ENCODE measurements around the gene LRP1. TPM values are rescaled to one million over a fixed set of nuclear protein-coding genes. Genes with fewer than 3 reads are reported as not detected.

Gene LRP1
- total and polyA plus RNA-seq, 2 of the 4 experiments (the other 2 are of a cell fraction): 73.1 to 142 TPM

DNA sequence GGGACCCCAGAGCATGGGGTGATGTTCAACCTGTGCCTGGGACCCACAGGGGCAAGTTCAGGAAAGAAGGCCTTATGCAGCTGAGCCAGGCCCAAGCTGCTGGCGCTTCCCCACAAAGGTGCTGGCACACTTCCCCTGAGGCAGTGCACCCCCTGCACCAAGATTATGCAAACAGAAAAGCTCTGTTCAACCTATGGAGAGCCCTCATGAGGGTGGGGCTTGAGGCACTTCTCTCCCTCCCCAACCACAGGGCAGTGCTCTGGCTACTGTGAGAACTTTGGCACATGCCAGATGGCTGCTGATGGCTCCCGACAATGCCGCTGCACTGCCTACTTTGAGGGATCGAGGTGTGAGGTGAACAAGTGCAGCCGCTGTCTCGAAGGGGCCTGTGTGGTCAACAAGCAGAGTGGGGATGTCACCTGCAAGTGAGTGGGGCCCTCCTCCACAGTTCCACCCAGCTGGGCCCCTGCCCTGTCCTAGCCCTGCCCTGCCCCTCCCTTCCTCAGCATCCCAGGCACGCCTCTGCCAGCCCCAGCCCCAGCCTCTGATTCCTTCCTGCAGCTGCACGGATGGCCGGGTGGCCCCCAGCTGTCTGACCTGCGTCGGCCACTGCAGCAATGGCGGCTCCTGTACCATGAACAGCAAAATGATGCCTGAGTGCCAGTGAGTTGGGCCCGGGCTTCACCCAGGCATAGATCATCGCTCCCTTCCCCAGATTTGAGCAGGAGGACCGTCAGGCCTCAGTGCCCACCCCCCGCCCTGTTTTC lies 82.8 kb downstream of the LRP1 start:
- in situ Hi-C loops (cut with MboI; ENCODE audit: low sequenced_read_pairs): no loop called here
- no peak for ATAC-seq (ENCODE audit: low read depth)
- no TSS peak for BruUV-seq (replicated peaks)

More for the DNA sequence above, 82.8 kb downstream of the LRP1 start:
- ChIA-PET CTCF (no interaction called here), POLR2A (ENCODE audit: unreplicated experiment) (no interaction called here)
- TF ChIP-seq RAD21 (IDR thresholded peaks at IDR 0.05; ENCODE audit: low read length) (no peak), FOS (IDR thresholded peaks at IDR 0.05; ENCODE audit: low read depth, low read length) (no peak), CEBPB (IDR thresholded peaks at IDR 0.05; ENCODE audit: low read depth, low read length) (no peak), MXI1 (IDR thresholded peaks at IDR 0.05; ENCODE audit: borderline replicate concordance, low read depth, low read length) (no peak), NFE2L2 (IDR thresholded peaks at IDR 0.05; ENCODE audit: low read depth, low read length) (no peak), SMC3 (IDR thresholded peaks at IDR 0.05; ENCODE audit: low read depth, low read length) (no peak), CHD1 (IDR thresholded peaks at IDR 0.05; ENCODE audit: low read depth, low read length) (no peak)
- TF ChIP-seq, protein P1, sequence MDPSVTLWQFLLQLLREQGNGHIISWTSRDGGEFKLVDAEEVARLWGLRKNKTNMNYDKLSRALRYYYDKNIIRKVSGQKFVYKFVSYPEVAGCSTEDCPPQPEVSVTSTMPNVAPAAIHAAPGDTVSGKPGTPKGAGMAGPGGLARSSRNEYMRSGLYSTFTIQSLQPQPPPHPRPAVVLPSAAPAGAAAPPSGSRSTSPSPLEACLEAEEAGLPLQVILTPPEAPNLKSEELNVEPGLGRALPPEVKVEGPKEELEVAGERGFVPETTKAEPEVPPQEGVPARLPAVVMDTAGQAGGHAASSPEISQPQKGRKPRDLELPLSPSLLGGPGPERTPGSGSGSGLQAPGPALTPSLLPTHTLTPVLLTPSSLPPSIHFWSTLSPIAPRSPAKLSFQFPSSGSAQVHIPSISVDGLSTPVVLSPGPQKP (IDR thresholded peaks at IDR 0.05; ENCODE audit: borderline replicate concordance, low read depth, low read length): no peak
- TF ChIP-seq, protein P2, sequence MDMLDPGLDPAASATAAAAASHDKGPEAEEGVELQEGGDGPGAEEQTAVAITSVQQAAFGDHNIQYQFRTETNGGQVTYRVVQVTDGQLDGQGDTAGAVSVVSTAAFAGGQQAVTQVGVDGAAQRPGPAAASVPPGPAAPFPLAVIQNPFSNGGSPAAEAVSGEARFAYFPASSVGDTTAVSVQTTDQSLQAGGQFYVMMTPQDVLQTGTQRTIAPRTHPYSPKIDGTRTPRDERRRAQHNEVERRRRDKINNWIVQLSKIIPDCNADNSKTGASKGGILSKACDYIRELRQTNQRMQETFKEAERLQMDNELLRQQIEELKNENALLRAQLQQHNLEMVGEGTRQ (IDR thresholded peaks at IDR 0.05; ENCODE audit: low read depth, low read length): no peak
- TF ChIP-seq, protein P3, sequence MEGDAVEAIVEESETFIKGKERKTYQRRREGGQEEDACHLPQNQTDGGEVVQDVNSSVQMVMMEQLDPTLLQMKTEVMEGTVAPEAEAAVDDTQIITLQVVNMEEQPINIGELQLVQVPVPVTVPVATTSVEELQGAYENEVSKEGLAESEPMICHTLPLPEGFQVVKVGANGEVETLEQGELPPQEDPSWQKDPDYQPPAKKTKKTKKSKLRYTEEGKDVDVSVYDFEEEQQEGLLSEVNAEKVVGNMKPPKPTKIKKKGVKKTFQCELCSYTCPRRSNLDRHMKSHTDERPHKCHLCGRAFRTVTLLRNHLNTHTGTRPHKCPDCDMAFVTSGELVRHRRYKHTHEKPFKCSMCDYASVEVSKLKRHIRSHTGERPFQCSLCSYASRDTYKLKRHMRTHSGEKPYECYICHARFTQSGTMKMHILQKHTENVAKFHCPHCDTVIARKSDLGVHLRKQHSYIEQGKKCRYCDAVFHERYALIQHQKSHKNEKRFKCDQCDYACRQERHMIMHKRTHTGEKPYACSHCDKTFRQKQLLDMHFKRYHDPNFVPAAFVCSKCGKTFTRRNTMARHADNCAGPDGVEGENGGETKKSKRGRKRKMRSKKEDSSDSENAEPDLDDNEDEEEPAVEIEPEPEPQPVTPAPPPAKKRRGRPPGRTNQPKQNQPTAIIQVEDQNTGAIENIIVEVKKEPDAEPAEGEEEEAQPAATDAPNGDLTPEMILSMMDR (conservative IDR thresholded peaks at IDR 0.05; ENCODE audit: low read depth, low read length): no peak
- Histone ChIP-seq H3K14ac (replicated peaks; ENCODE audit: low read depth, low read length) (no peak overlapping the region), H2AK9ac (replicated peaks; ENCODE audit: low read depth, low read length, poor library complexity) (peak overlapping the region; percentile 72), H4K5ac (ENCODE audit: low read depth, low read length) (no peak overlapping the region), H2BK20ac (ENCODE audit: low read depth, low read length) (no peak overlapping the region), H3K9me3 (ENCODE audit: control insufficient read depth, insufficient read depth, low read length) (no peaks in the 10 kb centered on the region), H3K4me1 (ENCODE audit: control insufficient read depth, insufficient read depth, low read length) (peaks cover 2% of the 10 kb centered on the region; the same call in 1 of the 2 replicates), H2BK15ac (ENCODE audit: low read depth, low read length) (no peak overlapping the region), H3K18ac (ENCODE audit: low read depth, low read length) (no peak overlapping the region), H3K9me1 (ENCODE audit: insufficient read depth, low read length) (no peaks in the 10 kb centered on the region), H2BK120ac (ENCODE audit: low read depth, low read length) (no peak overlapping the region), H4K20me1 (ENCODE audit: insufficient read depth, low read length) (peaks cover 52% of the 10 kb centered on the region), H4K8ac (ENCODE audit: low read depth in 2 of 2, low read length in 2 of 2) (no peak overlapping the region), H3K36me3 (ENCODE audit: control insufficient read depth, insufficient read depth, low read length) (peaks cover 73% of the 10 kb centered on the region), H3K23ac (ENCODE audit: low read depth, low read length) (no peak overlapping the region), H3K79me1 (ENCODE audit: low read depth in 1 of 2, low read length in 2 of 2) (0 out of 4 replicates have a peak, but pooled peaks cover 0 to 5% of the 10 kb centered on the region in 2 experiments), H2AK5ac (ENCODE audit: low read depth, low read length) (no peak overlapping the region), H3K56ac (ENCODE audit: extremely low read depth, insufficient read depth, low read length) (no peak overlapping the region), H3K4me2 (ENCODE audit: low read depth, low read length) (no peak overlapping the region), H3K9ac (ENCODE audit: low read depth, low read length) (no peak overlapping the region), H2AFZ (replicated peaks; ENCODE audit: low read length, poor library complexity) (no peak overlapping the region), H2BK5ac (ENCODE audit: low read depth, low read length, poor library complexity, severe bottlenecking) (no peak overlapping the region), H3K4me3 (ENCODE audit: insufficient read depth, low read depth, low read length) (no peak overlapping the region), H4K91ac (ENCODE audit: insufficient read depth, low read depth, low read length) (no peak overlapping the region), H3K27ac (ENCODE audit: insufficient read depth, low read length) (no peak overlapping the region), H3K4ac (ENCODE audit: low read depth, low read length) (no peak overlapping the region), H3K27me3 (ENCODE audit: control insufficient read depth, insufficient read depth, low read length) (peaks cover 16% of the 10 kb centered on the region; the same call in 1 of the 2 replicates)
- no peak for DNase-seq
- intact Hi-C loops (cut with micrococcal nuclease): no loop called here
- WGBS, 2 experiments (ENCODE audit: extremely low coverage in 2 of 2, insufficient read length in 1 of 2): 75% methylated on average over 11 of the region's 16 CpGs; no CpG with 5 or more reads in 1 of the 2 experiments
- dilution Hi-C loops (cut with HindIII; ENCODE audit: low sequenced_read_pairs, unreplicated experiment): no loop called here

Measured in IMR-90 (cell line).